GM04504 (cell line): Measurements from ENCODE around the gene LRRC52.

ENCODE experiments used
- DNase-seq: peaks from one replicate; pipeline ENCODE4 v3.0.0-alpha.2; 2012; ENCODE audit warnings: low read depth

LRRC52 gene

GRCh38 chr1:165543532-165544438, at the start of gene LRRC52:
TSS of gene LRRC52 (plus strand) at chr1:165544000. CDS start at chr1:165544297, 297 bp downstream.
- DNase-seq = no peak

- DNase-seq = no peak
These were observed 48.6 kb upstream of the LRRC52 start for GRCh38 chr1:165494949-165495857.

DNA sequence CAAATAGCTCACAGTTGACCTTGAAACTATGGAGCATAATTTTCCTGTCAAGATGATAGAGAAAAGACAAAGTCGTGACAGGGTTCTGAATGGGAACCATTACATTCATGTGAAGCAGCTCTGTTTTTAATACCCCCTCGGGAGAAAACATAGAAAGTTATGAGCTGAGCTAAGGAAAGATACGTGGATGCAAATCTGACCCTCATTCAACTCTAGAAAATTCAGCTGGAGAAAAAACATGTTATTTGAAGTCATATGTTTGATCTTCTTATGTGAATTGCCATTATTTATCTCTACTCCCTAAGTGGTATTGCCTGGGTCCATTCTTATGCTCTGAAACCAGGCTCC, 48.0 kb upstream of the LRRC52 start:
- DNase-seq = no peak

DNA sequence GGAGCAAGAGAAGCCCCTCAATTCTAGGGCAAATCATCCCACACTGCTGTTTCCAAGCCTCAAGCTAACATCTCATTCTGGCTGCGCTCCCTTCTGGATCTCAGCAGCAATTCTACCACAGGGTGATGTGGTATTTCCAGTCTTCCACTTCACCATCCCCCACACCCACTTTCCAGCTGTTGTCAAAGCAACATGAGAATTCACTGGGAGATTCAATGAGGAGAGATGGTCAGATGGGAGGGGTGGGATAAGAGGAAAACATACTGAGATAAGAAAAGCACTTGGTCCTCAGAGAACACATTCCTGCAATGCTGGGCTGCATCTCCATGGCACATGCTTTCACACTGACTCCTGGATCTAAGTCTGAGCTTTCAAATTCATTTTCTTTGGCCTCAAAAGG, 47.3 kb upstream of the LRRC52 start:
- no peak for DNase-seq

DNA sequence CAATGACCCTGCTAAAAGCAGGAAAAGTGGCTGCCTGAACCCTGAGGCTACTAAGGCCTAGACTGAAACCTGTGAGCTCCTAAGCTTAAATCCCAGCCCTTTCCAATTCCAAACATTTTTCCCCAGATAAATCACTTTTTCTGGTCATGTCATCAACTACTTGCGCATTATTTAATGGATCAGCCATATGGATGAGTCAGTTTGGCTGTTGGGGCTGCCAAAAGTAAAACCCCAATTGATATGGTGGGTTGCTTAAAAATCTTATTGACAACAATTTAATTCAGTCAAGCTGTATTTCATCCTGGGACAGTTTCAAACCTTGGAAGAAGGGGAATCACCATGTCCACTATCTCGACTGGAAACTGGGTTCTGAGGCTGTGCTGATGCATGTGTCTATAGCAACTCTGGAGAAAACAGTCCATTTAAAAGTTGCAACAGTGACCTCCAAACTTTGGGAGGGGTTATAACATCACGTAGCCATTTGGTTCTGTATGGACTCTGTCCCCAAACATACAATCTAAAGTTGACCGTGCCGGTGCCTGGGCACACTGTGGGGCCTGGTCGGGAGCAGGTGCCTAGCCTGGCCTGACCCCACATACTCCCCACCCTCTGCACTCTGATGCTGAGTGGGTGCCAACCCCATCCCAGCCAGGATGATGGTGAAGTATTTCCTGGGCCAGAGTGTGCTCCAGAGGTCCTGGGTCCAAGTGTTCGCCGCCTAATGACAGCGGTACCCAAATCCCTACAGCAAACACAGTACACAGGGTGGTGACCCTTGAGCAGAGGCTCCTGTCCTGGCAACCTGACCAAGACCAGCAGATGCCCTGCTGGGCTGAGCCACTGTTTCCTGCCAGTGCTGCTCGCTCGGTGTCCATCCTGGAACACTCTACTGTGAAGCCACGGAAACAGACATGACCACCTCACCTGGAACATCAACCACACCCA, 46.5 kb upstream of the LRRC52 start:
- no peak for DNase-seq

DNA sequence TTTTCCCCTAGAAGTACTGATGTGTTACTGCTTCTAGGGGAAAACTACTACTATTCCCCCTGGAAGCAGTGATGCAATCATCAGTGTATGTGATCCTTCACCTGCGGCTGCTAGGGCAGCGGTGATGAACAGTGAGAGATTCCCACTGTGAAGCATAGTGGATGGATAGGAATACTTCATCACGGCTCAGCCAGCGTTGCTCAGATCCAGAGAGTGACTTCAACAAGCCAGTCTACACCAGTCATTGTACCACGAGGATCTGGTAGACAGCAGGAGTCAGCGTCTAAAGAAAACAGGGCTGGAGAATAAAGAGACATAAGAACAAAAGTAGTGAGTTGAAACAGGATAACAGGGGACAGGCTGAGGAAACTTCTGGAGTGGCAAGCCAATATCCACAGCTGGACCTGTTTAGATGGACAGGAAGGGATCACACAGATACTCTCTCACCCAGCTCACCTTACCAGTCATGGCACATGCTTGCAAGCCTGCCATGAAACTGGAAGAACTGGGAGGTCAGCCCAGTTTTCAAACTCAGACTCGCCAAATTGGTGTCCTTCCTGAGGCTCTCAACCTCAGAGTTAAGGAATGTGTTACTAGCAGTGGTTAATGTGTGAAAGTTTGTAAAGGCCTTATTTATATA, 42.4 kb upstream of the LRRC52 start:
- no peak for DNase-seq

DNA sequence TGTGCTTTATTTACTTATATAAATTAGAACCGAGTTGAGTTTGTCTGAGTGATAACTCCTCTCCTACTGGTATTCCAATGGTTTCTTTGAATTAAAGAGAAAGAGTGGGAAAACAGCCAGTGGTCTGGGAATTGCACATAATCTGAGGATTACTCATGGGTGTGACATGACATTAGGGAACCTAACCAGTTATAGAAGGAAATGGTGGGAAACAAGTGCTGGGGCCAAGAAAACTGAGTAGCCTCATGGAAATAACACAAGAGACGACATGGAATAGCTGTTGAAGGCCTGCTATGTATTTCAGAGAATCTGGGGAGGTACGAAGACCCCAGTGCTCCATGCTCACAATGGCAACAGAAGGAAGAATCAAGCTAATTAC, 41.8 kb upstream of the LRRC52 start:
- DNase-seq = no peak

- no peak for DNase-seq
These were observed 36.2 kb upstream of the LRRC52 start for GRCh38 chr1:165507570-165507969.

GRCh38 chr1:165508291-165508690, 35.5 kb upstream of the LRRC52 start:
- DNase-seq = no peak

GRCh38 chr1:165512816-165513215, 31.0 kb upstream of the LRRC52 start:
- no peak for DNase-seq

DNA sequence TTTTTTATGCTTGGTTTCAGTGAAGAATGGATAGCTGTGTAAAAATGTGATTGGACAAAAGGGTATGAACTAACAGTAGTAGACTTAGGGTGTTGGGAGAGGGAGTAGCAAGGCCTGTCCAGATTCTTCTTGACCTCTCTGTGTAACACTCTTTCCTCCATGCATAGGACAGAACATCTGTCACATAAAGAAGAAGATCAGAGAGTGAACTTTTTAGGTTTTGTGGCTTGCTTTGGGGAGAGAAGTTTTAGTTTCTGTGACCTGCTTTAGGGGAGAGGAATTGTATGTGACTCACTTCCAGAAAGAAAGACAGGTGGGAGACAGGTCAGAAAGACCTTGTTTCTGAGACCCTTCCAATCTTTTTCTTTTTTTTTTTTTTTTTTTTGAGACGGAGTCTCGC, 27.3 kb upstream of the LRRC52 start:
- no peak for DNase-seq

DNA sequence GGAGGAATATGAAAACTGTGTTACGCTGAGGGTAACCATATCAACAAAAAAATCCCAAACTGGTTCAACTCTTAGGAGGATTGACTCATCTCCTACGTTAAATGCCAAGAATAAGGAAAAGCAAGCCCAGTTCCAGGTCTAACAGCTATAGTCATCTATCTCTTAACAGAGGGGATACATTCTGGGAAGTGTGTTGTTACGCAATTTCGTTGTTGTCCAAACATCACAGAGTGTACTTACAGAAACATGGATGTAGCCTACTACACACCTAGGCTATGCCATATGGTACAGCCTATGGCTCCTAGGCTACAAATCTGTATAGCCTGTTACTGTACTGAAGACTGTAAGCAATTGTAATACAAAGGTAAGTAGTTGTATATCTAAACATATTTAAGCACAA, 23.2 kb upstream of the LRRC52 start:
- DNase-seq = no peak

GRCh38 chr1:165524639-165525285, 19.0 kb upstream of the LRRC52 start:
- DNase-seq = no peak

DNA sequence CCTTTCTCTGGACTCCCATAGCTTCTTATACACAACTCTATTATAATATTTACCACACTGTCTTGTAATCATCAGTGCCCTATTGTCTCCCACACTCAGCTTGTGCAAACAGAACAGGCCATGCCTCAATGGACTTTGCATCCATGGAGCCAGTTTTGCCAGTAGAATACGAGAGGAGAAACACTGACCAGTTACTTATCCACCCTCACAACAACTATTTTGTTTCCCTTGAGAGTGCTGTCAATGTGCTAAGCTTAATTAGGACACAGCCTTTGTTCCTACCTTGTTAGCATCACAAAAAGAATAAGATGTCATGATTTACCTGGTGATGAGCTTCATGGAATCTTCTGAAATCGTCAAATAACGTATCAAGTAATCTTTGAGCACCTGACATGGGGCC, 18.1 kb upstream of the LRRC52 start:
- no peak for DNase-seq

DNA sequence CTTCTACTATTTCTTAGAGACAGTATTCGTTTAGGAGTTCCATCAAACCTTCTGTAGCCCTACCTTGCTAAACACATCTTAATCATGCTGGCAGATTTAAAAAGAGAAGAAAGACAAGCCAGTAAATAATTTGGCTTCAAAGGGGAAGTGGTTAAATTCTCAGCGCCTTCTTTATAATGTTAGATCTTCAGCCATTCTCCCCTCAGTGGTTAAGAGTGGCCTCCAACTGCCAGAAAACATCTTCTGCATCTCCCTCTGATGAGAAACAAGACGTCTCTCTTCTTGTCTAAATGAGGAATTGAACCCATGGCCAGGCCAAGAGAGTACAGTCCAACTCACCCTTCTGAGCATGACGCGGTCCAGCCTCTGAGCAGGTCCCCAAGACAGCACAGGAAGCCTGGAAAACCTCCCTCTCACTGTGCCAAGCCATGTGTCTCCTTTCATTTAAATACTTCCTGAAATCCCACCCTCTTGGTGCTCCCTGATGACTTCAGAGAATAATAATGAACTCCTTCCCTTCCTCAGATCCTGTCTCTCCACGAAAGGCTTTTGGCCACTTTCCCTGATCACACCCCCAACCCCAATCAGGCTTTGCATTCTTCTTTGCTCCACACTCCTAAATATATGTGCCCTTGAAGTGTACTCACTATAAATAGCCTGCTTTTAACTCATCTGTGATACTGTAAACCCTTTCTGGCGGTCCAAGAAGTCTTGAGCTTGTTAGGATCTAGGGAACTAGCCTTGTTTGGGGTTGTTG, 16.4 kb upstream of the LRRC52 start:
- DNase-seq = no peak

DNA sequence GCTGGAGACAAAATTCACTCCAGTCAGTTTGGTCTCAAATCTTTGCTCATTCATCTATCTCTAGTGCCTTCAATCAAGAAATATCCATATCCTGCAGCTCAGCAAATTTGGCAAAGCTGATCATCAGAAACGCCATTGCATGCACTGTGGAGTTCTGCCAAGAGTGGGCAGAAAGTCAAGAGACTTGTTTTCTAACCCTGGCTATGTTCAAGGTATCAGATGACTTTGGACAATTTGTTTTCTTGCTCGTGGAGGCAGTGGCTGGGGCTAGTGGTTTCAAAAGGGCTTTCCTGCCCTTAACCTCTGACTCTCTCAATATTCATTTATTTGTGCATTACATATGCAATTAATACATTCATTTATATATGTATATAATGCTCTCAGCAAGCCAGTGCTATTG, 12.8 kb upstream of the LRRC52 start:
- DNase-seq = no peak

- no peak for DNase-seq
These were observed 11.7 kb upstream of the LRRC52 start for GRCh38 chr1:165532053-165532452.

GRCh38 chr1:165533254-165533653, 10.5 kb upstream of the LRRC52 start:
- no peak for DNase-seq

GRCh38 chr1:165536016-165536415, 7.8 kb upstream of the LRRC52 start:
- no peak for DNase-seq
